Measurements from ENCODE around the gene FNDC5.

FNDC5 gene

DNA sequence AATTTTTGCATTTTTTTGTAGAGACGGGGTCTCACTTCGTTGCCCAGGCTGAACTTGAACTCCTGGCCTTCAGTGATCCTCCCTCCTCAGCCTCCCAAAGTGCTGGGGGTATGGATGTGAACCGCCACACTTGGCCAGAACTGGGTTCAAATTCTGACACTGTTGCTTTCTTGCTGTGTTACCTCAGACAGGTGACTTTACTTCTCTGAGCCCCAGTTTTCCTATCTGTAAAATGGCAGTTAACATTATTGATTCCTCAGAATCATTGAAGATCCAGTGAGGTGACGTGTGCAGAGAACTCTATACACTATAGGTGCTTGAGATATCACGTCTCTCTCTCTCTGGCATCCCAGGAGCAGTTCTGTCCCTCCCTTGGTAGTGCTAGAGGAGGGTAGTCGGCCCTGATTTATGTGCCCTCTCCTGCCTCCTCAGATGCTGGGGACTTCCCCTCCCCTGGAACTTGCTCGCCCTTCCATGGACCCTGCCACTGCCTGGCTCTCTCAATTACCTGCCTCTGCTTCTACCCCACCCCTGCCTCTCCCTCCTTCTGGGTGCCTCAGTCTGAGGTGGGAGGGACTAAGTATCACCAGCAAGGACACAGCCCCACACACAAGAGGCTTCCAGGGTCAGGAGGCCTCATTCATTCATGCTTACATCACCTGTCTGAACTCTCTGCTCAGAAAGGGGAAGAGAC, 12.8 kb upstream of the FNDC5 start:
- no peak for DNase-seq

DNA sequence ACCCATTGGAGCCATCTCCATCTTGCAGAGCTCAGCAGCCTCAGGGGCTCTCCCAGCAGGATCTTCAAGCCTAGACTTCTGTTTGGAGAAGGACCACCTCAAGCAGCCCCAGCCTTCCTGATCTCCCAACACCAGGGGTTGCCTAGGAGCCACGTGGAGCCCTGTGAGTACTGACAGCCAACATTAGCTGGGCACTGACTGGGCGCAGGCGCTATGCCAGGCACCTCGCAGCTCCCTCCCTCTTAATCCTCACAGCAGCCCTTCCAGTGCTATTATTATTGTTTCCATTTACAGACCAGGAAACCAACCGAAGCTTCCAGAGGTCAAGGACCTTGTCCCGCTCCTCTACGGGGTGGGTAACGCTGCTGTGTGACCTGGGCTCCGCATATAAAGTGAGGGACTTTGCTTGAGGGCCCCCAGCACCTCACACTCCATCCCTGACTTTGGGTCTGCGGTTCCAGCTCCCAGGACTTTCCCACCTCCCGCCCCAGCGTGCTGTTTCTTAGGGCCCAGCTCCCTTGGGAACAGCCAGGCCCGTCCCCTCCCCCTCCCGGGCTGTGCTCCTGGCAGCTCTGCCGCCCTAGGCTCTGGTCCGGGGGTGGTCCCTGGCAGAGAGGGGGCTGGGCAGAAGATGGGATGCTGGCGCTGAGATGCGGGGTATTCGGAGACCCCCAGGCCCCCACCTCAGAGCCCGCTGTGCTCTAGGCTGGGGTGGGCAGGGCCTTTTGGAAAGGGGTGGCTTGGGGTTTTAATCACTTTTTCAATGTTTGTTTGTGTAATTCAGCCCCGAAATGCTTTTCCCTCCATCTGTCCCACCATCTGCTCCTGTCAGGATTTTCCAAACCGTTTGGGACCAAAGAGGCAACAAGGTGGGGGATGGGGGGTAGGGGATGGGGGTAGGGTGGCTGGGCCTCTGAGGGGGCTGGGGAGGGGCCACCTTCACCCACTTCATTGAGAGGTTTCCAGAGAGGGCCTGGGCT, 11.4 kb upstream of the FNDC5 start:
- DNase-seq: peak; percentile 90

DNA sequence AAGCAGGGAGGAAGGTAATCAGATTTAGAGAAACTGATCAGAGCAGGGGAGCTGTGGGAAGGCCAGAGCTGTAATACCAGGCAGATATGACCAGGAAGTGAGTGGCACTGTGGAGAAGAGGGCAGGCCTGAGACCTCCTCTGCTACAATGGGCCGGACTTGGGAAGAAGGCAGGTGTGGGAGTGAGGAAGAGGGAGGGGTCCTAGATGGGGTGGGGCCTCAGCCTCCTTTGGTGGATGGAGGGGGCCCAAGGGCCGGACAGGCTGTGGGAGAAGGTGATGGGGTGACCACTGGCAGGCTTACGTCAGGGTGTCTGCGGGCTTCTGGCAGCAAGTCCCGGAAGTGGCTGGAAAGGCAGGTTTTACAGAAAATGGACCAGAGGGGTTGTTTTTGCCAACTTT, 10.6 kb upstream of the FNDC5 start:
- no peak for DNase-seq

DNA sequence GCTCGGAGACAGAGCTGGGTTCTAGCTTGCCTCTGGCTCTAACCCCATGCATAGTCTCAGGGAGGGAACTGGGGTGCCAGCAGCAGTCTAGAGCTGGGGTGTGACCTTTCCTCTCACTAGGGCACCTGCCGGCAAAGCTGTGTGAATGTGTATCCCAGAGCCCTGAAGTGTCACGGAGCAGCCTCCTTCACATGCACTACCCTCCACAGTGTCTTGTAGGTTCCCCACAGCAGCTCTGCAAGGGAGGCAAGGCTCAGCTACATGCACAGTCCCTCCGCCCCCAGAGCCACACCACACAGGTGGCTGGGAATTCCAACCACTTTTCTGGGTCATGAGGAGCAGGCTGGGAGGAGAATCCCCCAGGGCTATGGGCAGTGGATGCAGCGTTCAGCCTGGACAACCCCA, 7.9 kb upstream of the FNDC5 start:
- DNase-seq: no peak

DNA sequence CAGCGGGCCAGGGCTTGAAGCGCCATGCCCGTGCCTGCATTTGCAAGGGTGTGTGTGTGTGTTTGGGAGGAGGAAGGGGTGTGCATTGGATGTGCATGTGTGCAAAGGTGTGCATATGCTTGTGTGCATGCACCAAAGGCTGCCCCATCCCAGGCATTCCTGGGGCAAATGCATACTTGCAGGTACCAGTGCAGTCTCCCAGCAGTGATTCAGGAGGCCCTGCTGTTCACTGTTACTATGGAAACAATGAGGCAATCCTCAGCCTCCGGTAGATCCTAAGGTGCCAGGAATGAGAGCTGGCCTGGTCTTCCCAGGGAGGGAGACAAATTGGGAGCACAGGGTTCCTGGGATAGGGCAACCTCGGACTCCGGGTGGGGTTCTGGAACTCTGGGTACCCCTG, 7.5 kb upstream of the FNDC5 start:
- peak; percentile 45 for DNase-seq

DNA sequence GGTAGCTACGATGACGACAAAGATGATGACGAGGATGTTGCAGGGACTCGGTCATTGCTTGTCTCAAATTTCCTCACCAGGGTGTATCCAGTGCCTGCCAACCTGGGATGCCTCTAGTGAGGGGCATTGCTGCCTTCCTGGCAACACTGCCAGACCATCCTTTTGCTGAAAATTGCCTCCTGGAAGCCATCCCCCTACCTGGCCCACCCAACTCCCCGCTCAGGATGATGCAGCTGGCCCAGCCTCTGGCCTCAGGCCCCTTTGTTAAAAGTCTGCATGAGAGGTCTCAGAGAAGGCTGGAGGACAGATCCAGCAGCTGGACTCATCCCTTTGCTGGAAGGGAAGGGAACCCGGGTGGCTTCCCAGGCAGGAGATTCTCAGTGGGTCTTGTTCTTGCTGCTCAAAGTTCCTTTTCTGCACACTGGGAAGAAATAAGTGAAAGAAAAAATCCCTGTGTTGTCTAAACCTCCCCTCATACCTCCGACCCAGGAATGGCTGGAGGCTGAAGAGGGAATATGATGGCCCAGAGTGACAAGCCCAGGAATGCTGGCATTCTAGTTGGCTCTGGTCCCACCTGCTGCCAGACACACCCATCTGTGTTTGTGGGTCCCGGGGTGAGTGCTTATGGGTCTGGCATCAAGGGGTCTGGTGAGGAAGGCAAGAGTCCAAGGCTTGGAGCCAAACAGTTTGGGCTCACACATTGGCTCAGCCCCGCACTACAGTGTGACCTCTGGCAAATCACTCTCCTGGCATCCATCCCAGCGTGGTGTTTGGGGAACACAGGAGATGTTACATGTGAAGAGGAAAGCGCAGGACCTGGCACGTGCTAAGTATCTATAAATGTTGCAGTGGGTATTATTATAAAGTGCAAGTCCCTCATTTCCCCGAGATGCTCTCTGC, 6.7 kb upstream of the FNDC5 start:
- peak; percentile 90 for DNase-seq

DNA sequence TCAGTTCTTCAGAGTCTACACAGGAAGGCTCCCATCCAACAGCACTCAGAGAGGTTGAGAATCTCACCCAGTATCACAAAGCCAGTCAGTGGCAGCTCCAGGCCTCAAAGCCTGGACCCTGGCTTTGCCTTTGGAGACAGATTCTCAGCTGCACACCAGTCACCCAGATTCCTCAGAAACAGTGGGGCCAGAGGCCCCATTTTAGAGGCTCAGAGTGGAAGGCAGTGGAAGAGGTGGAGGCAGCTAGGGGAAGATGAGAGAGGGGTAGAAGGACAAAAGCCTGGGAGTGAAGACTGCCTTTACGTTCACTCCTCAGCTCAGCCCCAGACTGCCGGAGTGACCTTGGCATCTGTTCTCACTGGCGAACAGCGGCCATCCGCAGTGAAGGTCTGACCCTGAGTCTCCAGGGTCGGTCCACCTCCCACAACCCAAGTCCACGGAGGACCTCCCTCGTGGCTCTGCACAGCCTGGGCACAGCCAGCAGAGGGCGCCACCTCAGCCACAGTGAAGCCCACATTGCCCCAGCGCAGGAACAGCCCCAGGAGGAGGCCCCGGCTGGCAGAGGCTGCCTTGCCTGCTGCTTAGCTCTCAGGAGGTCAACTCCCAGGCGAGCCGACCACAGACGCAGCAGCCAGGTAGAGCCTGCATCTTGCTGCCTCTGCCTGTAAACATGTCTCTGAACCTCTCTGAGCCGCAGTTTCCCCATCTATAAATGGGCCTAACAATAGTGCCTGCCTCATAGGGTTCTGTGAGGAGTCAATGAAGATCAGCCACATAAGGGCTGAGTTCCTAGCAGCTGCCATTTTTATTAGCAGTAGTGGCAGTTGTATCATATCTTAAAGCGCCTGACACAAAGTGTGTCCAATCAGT, 5.9 kb upstream of the FNDC5 start:
- DNase-seq: peak; percentile 15

DNA sequence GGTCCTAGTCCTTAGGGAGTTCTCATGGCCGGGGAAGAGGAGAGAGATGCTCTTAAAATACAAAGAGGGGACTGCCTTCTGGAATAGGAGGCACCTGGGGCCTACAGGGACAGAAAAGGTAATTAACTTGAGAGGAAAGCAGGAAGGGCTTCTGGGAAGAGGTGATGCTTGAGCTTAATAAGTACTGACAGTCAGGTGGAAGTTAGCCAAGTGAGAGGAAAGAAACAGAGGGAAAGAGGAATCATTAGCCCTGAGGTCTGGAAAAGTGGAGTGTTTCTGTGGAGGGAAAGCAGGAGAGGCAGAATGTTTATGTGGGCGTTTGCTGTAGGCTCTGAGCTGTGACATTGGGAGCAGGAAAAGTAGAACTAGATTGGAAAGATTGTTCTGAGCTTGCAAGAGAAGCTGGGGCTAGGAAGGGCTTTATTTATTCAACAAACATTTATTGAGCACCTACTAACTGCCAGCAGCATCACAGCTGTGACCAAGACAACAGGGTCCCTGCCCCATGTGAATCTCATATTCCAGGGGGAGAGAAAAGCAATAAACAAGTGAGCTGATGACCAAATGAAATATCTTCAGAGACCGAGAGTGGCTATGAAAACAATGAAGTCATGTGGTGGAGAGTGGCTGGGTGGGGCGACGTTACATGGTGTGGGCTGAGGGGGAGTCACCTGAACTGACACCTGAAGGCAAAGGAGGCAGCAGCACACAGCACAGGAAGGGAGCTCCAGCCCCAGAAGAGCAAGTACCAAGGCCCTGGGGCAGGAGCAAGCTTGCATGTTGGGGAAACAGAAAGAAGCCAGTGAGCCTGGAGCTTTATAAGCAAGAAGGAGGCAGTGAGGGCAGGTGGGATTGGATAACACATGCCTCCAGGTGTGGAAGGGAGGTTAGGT, 4.4 kb upstream of the FNDC5 start:
- no peak for DNase-seq

DNA sequence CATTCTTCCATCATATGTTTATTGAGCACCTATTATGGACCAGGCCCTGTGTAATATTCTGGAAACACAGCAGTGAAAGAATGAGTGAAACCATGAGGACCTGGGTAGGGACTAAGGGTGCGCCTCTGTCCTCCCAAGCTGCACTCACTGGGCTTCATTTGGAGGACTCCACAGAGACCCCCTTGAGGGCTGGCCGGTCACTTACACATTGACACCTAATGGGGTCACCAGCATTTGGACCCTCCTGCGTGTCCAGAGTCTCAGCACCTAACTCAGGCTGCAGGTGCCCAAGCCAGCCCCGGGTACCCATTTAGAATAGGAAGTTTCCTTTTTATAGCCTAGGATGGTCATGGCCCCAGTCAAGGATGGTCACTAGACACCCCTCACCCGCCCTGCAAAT, 2.8 kb upstream of the FNDC5 start:
- DNase-seq: no peak

DNA sequence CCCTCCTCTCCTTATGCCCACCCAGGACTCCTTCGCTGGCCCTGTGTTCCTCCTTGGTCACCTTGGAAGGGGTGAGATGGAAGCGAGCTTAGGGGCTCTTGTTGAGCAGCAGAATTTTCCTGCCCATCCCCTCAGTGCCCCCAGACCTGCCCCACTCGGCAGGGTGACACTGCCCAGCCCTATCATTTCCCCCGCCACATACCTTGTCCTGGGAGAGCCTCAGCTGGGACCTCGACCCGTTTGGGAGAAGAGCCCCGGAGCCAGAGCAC, 1.4 kb upstream of the FNDC5 start:
- no peak for DNase-seq

DNA sequence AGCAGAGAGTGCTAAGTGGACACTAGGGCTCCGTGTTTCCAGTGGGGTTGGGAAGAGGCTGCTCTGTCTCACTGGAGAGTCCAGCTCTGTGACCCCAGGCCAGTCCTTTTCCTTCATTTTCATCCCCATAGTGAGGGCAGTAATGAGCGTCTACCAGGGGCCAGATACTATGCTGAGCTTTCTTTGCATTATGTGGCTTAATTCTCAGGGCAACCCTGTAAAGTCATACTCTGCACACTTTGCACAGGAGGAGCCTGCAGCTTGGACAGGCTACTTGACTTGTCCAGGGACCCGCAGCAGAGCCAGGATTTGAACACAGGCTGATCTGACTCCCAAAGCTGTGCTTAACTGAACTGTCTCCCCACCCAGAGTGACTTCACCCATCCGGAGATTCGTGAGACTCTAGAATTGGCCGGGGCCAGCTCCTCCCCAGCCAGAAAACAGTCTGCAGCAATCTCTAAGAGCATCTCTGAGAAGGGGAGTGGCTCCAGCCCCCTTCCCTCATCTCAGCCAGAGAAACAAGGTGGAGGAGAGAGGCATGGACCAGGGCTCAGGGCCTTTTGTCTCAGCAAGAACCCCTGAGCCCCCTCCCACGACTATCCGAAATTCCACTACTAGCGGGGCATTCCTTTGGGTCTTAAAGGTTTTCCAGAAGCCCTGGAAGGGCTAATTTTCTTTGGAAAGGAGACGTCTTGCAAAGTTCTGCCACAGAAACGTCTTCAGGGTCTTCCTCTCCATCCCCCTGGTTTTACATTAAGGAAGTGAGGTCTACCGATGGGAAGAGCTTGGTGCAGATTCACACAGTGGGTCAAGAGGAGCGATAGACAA, 866 bp upstream of the FNDC5 start:
- DNase-seq: no peak

DNA sequence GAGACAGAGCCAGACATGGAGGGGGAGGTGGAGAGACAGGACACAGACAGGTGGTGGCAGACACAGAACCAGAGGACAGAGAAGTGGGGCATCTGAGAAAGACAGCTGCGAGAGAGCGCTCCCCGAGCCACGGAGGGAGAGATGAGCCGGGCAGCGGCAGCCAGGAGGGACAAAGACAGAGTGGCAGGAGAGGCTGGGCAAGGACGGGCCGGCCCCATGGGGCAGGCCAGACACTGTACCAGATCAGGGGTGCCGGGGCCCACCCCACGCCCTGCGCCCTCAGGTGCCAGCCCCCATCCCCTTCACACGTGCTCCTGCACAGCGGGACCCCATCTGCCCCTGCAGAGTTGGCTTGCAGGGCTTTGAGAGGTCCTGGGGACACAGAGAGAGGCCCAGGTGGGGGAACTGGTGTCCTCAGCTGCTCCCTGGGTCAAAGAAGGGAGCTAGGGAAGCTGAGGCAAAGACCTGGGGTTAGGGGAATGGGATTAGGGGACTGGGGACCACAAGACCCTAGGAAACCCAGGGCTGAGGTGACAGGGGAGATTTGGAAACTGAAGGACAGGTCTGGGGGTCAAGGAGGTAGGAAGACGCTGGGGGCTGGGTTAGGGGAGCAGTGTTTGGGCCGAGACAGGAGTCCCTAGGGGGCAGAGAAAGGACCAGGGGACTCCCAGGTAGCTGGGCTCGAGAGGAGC, 643 bp downstream of the FNDC5 start:
- peak; percentile 41 for DNase-seq

DNA sequence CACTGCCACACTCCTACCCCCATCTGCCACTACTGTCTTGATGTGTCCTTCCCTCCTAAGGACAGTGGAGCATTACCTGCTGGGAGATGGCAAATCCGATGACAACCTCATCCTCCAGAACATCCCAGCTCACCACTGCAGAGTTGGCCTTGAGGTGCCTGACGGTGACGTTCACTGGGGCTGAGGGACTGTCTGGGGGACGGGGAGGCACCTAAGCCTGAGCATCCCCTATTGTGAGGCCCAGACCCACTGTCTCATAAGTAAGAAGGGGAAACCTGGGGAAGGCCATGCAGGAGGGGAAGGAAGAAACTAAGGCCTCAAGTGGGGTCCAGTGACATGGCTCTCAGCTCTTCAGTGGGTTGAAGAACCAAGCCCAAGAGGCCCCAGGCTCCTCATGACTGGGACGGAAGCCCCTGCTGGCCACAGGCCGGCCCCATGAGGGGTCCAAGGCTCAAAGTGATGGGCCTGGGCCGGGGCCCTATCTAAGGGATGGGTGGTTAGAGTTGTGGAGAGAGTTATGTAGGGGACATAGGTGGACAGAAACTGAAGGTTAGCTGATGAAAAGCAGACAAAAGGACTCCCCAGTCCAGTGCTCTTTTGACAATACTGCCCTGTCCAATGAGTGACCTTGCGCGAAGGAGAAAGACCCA, 1.8 kb downstream of the FNDC5 start:
- no peak for DNase-seq

DNA sequence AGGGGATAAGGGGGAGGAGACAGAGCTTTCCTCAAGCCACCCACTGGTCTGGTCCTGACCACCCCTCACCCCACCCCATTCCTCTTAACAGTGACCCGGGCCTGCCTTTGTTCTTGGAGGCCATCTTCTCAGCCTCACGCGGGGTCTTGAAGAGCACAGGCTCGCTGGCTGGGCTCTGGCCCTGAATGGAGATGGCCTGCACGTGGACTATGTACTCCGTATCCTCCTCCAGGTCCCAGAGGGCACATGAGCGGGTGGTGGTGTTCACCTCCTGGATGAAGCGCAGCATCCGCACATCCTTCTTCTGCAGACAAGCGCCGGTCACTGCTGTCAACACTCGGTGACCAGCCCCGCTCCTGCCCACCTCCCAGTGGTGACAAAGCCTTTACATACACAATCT, 2.6 kb downstream of the FNDC5 start:
- no peak for DNase-seq

DNA sequence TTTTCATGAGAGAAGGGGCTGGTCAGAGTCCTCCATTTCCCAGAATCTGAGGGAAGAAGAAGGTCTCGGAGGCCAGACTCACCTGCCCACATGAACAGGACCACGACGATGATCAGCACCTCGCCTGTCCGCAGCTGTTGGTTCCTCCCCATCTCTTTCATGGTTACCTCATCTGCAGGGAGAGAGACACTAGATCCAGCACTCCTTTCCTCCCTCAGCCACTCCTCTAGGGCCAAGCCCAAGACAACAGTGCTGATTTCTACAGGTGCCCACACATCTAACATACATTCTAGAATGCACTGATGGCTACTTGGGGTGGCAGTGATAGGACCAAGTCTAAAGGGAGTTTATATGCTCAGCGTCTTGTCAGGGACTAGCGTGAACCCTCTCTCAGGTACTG, 3.0 kb downstream of the FNDC5 start:
- no peak for DNase-seq

DNA sequence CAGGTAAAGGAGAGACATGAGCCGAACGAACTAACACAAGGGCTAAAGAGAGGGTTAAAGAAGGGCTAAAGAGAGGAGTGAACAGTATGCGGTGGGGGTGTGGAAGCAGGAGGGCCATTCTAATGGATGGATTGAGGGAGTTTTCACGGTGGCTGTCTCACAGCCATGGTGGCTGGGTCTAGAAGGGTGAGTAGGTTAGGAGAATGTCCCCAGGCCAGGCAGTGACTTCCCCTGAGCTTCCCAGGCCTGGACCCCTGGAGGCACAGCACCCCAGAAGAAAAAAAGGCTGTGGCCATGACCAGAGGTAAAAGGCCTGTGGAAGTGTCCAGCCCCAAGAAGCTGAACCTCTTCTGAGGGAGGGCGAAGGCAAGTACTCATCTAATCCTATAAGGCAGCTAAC, 3.6 kb downstream of the FNDC5 start:
- DNase-seq: no peak

DNA sequence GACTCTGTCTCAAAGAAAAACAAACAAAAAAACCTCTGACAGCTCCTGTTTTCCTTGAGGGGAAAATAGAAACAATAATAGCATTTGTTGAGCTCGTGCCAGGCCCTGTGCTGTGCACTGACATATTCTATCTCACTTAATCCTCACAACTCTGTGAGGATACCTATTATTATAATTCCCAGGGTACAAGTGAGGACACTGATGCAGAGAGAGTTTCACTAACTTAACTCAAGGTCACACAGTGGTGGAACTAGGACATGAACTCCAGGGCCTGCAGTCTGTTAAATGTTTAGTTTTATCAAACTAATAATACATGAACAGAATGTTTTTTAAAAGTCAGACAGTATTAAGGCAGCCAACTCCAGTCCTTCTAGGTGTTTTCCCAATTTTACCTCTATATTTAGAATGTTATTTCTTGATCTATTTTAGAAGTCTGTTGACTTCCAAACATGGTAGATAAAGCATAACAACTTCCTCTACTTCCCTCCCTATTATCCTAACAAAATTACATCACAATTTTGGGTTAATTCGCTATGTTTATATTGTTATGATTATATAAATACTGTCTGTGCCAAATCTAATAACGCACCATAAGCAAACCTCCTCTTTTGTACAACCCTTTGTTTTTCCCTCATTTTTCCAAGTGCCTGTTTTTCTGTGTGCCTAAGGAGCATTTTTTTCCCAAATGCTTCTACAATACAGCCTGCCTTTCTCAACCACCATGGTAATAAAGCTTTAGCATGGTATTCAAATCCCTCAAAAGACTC, 4.9 kb downstream of the FNDC5 start:
- DNase-seq: no peak

DNA sequence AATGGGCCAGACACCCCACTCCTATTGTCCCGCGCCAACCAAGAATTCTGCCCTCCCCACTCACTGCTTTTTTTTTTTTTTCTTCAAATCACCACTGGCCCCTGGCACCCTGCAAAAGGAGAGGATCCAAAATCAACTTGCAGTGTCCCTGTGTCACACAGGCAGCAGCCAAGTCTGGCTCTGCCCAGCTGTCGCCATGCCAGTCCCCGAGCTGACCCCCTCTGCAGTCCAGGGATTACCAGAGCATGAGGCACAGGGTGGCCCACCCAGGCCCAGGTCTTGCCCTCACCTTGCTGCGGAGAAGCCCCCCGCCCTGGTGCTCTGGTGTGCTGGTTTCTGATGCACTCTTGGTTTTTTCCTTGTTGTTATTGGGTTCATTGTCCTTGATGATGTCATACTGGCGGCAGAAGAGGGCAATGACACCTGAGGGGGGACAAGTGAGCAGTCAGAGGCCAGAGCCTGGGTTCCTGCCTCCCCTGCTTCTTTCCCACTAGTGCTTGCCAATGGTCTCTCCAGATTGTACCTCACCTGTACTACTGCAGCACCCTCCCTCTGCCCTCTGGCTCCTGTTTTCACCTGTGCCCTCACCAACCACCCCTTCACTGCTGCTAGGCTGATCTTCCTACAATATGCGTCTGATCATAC, 6.2 kb downstream of the FNDC5 start:
- no peak for DNase-seq
